A549 (cell line): ENCODE measurements around the gene CD226. TPM values are rescaled to one million over a fixed set of nuclear protein-coding genes. Genes with fewer than 3 reads are reported as not detected.

Experiments used
- ATAC-seq, 2 experiments: fragments of 200-7000 bp in 1 of 2; fragments of >200 bp in 1 of 2; cut with Nextera tagmentation in 1 of 2; cut with Tn5 transposase in 1 of 2; 3 replicates each; pipeline versions ENCODE4 v1.8.0 to v1.9.1; 2018 to 2020; ENCODE audit warnings: mild to moderate bottlenecking in 1 of 2, moderate library complexity in 1 of 2
- CTCF ChIA-PET: fragments of 300-600 bp; sonication (Branson Sonifier 250); formaldehyde crosslinking; extraction: SDS; loops from one replicate; lab custom pipeline; 2021; ENCODE audit warnings: antibody characterized with exemption, inconsistent platforms; lab: Yijun Ruan, JAX
- POLR2A ChIA-PET: fragments of 350-600 bp; formaldehyde crosslinking; extraction: SDS; loops from one replicate; lab custom pipeline; 2021; ENCODE audit warnings: antibody characterized with exemption, inconsistent platforms; lab: Yijun Ruan, JAX
- DNase-seq, 2 experiments: peaks; one replicate each; pipeline versions ENCODE4 v3.0.0 to v3.0.0-alpha.2; 2011 to 2016; ENCODE audit warnings: low read depth in 1 of 2, low spot score in 1 of 2
- FAIRE-seq: peaks from 2 replicates; lab custom pipeline; 2011; peaks lifted over from hg19 to GRCh38; lab: Jason Lieb, UNC
- H3K27ac ChIP-seq, 2 experiments: fragments of >200 bp; sonication (Bioruptor Twin); formaldehyde crosslinking; 3 replicates each; pipeline ENCODE4 v1.5.1; 2016 to 2017
- H3K4me1 ChIP-seq: fragments of >200 bp; sonication (Bioruptor Twin); formaldehyde crosslinking; 3 replicates; pipeline ENCODE4 v1.6.1; 2016
- H3K4me2 ChIP-seq: fragments of >200 bp; sonication (Bioruptor Twin); formaldehyde crosslinking; 3 replicates; pipeline ENCODE4 v1.6.1; 2016
- H3K4me3 ChIP-seq: fragments of >200 bp; sonication (Bioruptor Twin); formaldehyde crosslinking; 3 replicates; pipeline ENCODE4 v1.5.1; 2016
- H3K9me3 ChIP-seq: fragments of >200 bp; sonication (Bioruptor Twin); formaldehyde crosslinking; 3 replicates; pipeline ENCODE4 v1.6.1; 2016
- BCL3 ChIP-seq: fragments of >200 bp; sonication (Bioruptor Twin); formaldehyde crosslinking; IDR thresholded peaks from 3 replicates; pipeline ENCODE4 v1.6.1; 2016
- BHLHE40 ChIP-seq: IDR thresholded peaks from 2 replicates; pipeline ENCODE4 v1.6.1; 2012; ENCODE audit warnings: low read depth, low read length, inconsistent platforms
- CBX2 ChIP-seq: fragments of 200-600 bp; sonication (generic); IDR thresholded peaks from 2 replicates; pipeline ENCODE4 v1.6.1; 2016; ENCODE audit warnings: low read depth, mild to moderate bottlenecking, borderline replicate concordance
- CHD2 ChIP-seq: fragments of 150-350 bp; IDR thresholded peaks from 2 replicates; pipeline ENCODE4 v1.6.1; 2014; ENCODE audit warnings: low read length; ENCODE audit not compliant: partially characterized antibody
- CTCF ChIP-seq: fragments of >200 bp; sonication (Bioruptor Twin); formaldehyde crosslinking; IDR thresholded peaks from 3 replicates; pipeline ENCODE4 v1.5.1; 2016
- EHF ChIP-seq: fragments of 250-450 bp; sonication (Bioruptor Pico); IDR thresholded peaks from 2 replicates; pipeline ENCODE4 v1.5.0; 2020; ENCODE audit warnings: mild to moderate bottlenecking
- EHMT2 ChIP-seq: fragments of 200-600 bp; sonication (generic); IDR thresholded peaks from 2 replicates; pipeline ENCODE4 v1.6.1; 2016; ENCODE audit warnings: antibody characterized with exemption, low read depth, mild to moderate bottlenecking, moderate library complexity
- EP300 ChIP-seq, 2 experiments: fragments of >200 bp; sonication (Bioruptor Twin); formaldehyde crosslinking; IDR thresholded peaks; 2 replicates in 1 of 2; 3 replicates in 1 of 2; pipeline ENCODE4 v1.6.1; 2016 to 2017
- ESRRA ChIP-seq: fragments of 150-350 bp; IDR thresholded peaks from 2 replicates; pipeline ENCODE4 v1.6.1; 2014; ENCODE audit warnings: mild to moderate bottlenecking, low read length, borderline replicate concordance
- FOSL2 ChIP-seq, 2 experiments: fragments of 450-650 bp in 1 of 2; fragments of >200 bp in 1 of 2; sonication (Bioruptor Twin) in 1 of 2; formaldehyde crosslinking; IDR thresholded peaks; 2 replicates each; pipeline versions ENCODE4 v1.5.0 to v1.6.1; 2016 to 2020; ENCODE audit warnings: mild to moderate bottlenecking in 1 of 2, moderate library complexity in 1 of 2
- FOXS1 ChIP-seq: fragments of 250-450 bp; sonication (Bioruptor Pico); IDR thresholded peaks from 2 replicates; pipeline ENCODE4 v1.5.0; 2020; ENCODE audit warnings: mild to moderate bottlenecking, moderate library complexity
- HES2 ChIP-seq: fragments of >200 bp; sonication (Bioruptor Twin); formaldehyde crosslinking; IDR thresholded peaks from 2 replicates; pipeline ENCODE4 v1.6.1; 2016
- HEYL ChIP-seq: fragments of 250-450 bp; sonication (Bioruptor Pico); IDR thresholded peaks from 2 replicates; pipeline ENCODE4 v1.8.0; 2021; ENCODE audit warnings: mild to moderate bottlenecking, moderate library complexity
- HOXA7 ChIP-seq: fragments of 250-450 bp; sonication (Bioruptor Pico); IDR thresholded peaks from 2 replicates; pipeline ENCODE4 v1.5.0; 2020; ENCODE audit warnings: mild to moderate bottlenecking, moderate library complexity
- HOXB13 ChIP-seq: fragments of 250-450 bp; sonication (Bioruptor Pico); IDR thresholded peaks from 2 replicates; pipeline ENCODE4 v1.5.0; 2020; ENCODE audit warnings: low read depth, mild to moderate bottlenecking, moderate library complexity
- HOXB5 ChIP-seq: fragments of 250-450 bp; sonication (Bioruptor Pico); IDR thresholded peaks from 2 replicates; pipeline ENCODE4 v1.5.0; 2020; ENCODE audit warnings: mild to moderate bottlenecking, moderate library complexity
- JUN ChIP-seq, 2 experiments: fragments of >200 bp; sonication (Bioruptor Twin); formaldehyde crosslinking; IDR thresholded peaks; 2 replicates in 1 of 2; 3 replicates in 1 of 2; pipeline ENCODE4 v1.6.1; 2016 to 2017
- JUNB ChIP-seq: fragments of >200 bp; sonication (Bioruptor Twin); formaldehyde crosslinking; IDR thresholded peaks from 2 replicates; pipeline ENCODE4 v1.6.1; 2016
- KDM5A ChIP-seq: fragments of 200-600 bp; sonication (generic); IDR thresholded peaks from 2 replicates; pipeline ENCODE4 v1.6.1; 2016; ENCODE audit warnings: antibody characterized with exemption, mild to moderate bottlenecking
- MAX ChIP-seq: IDR thresholded peaks from 2 replicates; pipeline ENCODE4 v1.6.1; 2012
- NPAS2 ChIP-seq: fragments of 250-450 bp; sonication (Bioruptor Pico); IDR thresholded peaks from 2 replicates; pipeline ENCODE4 v1.8.0; 2022; ENCODE audit warnings: mild to moderate bottlenecking, moderate library complexity, borderline replicate concordance
- NR3C1 ChIP-seq: fragments of >200 bp; sonication (Bioruptor Twin); formaldehyde crosslinking; IDR thresholded peaks from 3 replicates; pipeline ENCODE4 v1.6.1; 2017
- PBX3 ChIP-seq: IDR thresholded peaks from 2 replicates; pipeline ENCODE4 v1.6.1; 2012
- RAD21 ChIP-seq, 2 experiments: fragments of >200 bp in 1 of 2; sonication (Bioruptor Twin) in 1 of 2; formaldehyde crosslinking in 1 of 2; IDR thresholded peaks in 1 of 2; conservative IDR thresholded peaks in 1 of 2; 2 replicates in 1 of 2; 3 replicates in 1 of 2; pipeline ENCODE4 v1.6.1; 2012 to 2018; ENCODE audit warnings: inconsistent platforms in 1 of 2
- RARB ChIP-seq: fragments of 250-450 bp; sonication (Bioruptor Pico); IDR thresholded peaks from 2 replicates; pipeline ENCODE4 v1.8.0; 2021; ENCODE audit warnings: mild to moderate bottlenecking, moderate library complexity
- RCOR1 ChIP-seq: fragments of 150-350 bp; IDR thresholded peaks from 2 replicates; pipeline ENCODE4 v1.6.1; 2014; ENCODE audit warnings: antibody characterized with exemption, low read length, low read depth
- SREBF2 ChIP-seq: fragments of 450-650 bp; IDR thresholded peaks from 2 replicates; pipeline ENCODE4 v1.6.1; 2014; ENCODE audit warnings: mild to moderate bottlenecking, moderate library complexity
- TFCP2L1 ChIP-seq: fragments of 250-450 bp; sonication (Bioruptor Pico); IDR thresholded peaks from 2 replicates; pipeline ENCODE4 v1.5.0; 2021; ENCODE audit warnings: mild to moderate bottlenecking
- WGBS: methylation state at CpG from one replicate; pipeline ENCODE4 v1.1.6; 2017; ENCODE audit errors: missing lambda C conversion rate; 5-methylcytosine and 5-hydroxymethylcytosine counted together
- polyA plus RNA-seq, 4 experiments: library from polyadenylated mRNA; depleted of rRNA in 3 of 4; stranded (reverse); fragments of >200 nt; fragmentation: RNase III in 1 of 4; extraction: RNeasy Plus Mini Kit Qiagen cat#74134 plus additional on column Dnase treatment in 1 of 4; gene quantifications; 2 replicates in 3 of 4; 3 replicates in 1 of 4; pipeline ENCODE4 v1.2.3, GENCODE V29; 2011 to 2017

Gene CD226
- polyA plus RNA-seq, 2 of the 4 experiments (the other 2 are of a cell fraction) = 0.28 to 0.92 TPM

- Histone ChIP-seq H3K4me2 (no peak overlapping the region), H3K4me3 (no peak overlapping the region), H3K27ac (no peak overlapping the region), H3K9me3 (no peaks in the 10 kb centered on the region), H3K4me1 (no peaks in the 10 kb centered on the region)
- DNase-seq = no peak
- no peak for ATAC-seq
- ChIA-PET CTCF (no interaction called here), POLR2A (no interaction called here)
- no peak for TF ChIP-seq NR3C1
- no peak for TF ChIP-seq CHD2
- TF ChIP-seq SREBF2 = no peak
- TF ChIP-seq HEYL (CRISPR knock-in tag) = no peak
- no peak for TF ChIP-seq HOXB5 (CRISPR knock-in tag)
- no peak for FAIRE-seq
- WGBS = 67% methylated on average over 4 of the region's 4 CpGs
These were observed 58.7 kb downstream of the CD226 start for GRCh38 chr18:69889009-69889408.

- no peak overlapping the region for H3K4me2 ChIP-seq
- CTCF ChIA-PET = no interaction called here
These were observed 60.4 kb downstream of the CD226 start for GRCh38 chr18:69887256-69887655.

GRCh38 chr18:69885841-69886531, 61.7 kb downstream of the CD226 start:
- no peak for DNase-seq
- no peak overlapping the region for H3K4me3 ChIP-seq
- no peaks in the 10 kb centered on the region for H3K4me1 ChIP-seq
- TF ChIP-seq FOXS1 (CRISPR knock-in tag) (no peak), CTCF (no peak), HOXB5 (CRISPR knock-in tag) (no peak), JUNB (no peak), RARB (CRISPR knock-in tag) (no peak), JUN (IDR thresholded peaks at IDR 0.05) (no peak), EP300 (IDR thresholded peaks at IDR 0.05) (no peak), KDM5A (no peak), FOSL2 (IDR thresholded peaks at IDR 0.05) (no peak), FOSL2 (CRISPR knock-in tag; IDR thresholded peaks at IDR 0.05) (no peak), BHLHE40 (no peak)
- TF ChIP-seq, all 56 proteins: peak for 0
- FAIRE-seq = no peak
- H3K27ac ChIP-seq = no peak overlapping the region
- no peak overlapping the region for H3K4me2 ChIP-seq
- WGBS = 79% methylated on average over 20 of the region's 20 CpGs
- ChIA-PET CTCF (no interaction called here), POLR2A (no interaction called here)
- no peak for ATAC-seq
- H3K9me3 ChIP-seq = no peaks in the 10 kb centered on the region

More at GRCh38 chr18:69887256-69887655, 60.4 kb downstream of the CD226 start:
- no peaks in the 10 kb centered on the region for H3K9me3 ChIP-seq
- FAIRE-seq = no peak
- WGBS = 90% methylated on average over 2 of the region's 2 CpGs
- DNase-seq = no peak
- no peak overlapping the region for H3K27ac ChIP-seq
- TF ChIP-seq HOXA7 = no peak
- TF ChIP-seq EHF (CRISPR knock-in tag) = no peak
- POLR2A ChIA-PET = no interaction called here
- no peak for ATAC-seq
- H3K4me1 ChIP-seq = no peaks in the 10 kb centered on the region
- no peak overlapping the region for H3K4me3 ChIP-seq

GRCh38 chr18:69885355-69885754, 62.3 kb downstream of the CD226 start:
- H3K4me1 ChIP-seq = no peaks in the 10 kb centered on the region
- DNase-seq (no peak), FAIRE-seq (no peak), ATAC-seq (no peak)
- ChIA-PET CTCF (no interaction called here), POLR2A (no interaction called here)
- H3K9me3 ChIP-seq = no peaks in the 10 kb centered on the region
- no peak overlapping the region for H3K4me2 ChIP-seq
- H3K27ac ChIP-seq = no peak overlapping the region
- H3K4me3 ChIP-seq = no peak overlapping the region
- 90% methylated on average over 4 of the region's 4 CpGs for WGBS
- TF ChIP-seq HOXB13 (CRISPR knock-in tag) (no peak), RAD21 (conservative IDR thresholded peaks at IDR 0.05 in 1 of 2, IDR thresholded peaks at IDR 0.05 in 1 of 2) (no peak), HEYL (CRISPR knock-in tag) (no peak), RCOR1 (no peak), FOSL2 (IDR thresholded peaks at IDR 0.05) (no peak), FOSL2 (CRISPR knock-in tag; IDR thresholded peaks at IDR 0.05) (no peak), PBX3 (no peak), NPAS2 (CRISPR knock-in tag) (no peak), SREBF2 (no peak), ESRRA (no peak), BCL3 (no peak), TFCP2L1 (CRISPR knock-in tag) (no peak), CBX2 (no peak), HES2 (no peak), EHMT2 (no peak), MAX (no peak)
